OCI-LY1 (cell line): ENCODE measurements around the gene NEK2.

ENCODE experiments used
- H2AFZ ChIP-seq: fragments of 200-600 bp; sonication (generic), shearing (Covaris generic); 2 replicates; pipeline ENCODE4 v1.6.0; 2014; ENCODE audit warnings: antibody characterized with exemption, mild to moderate bottlenecking, low read length
- H3F3A ChIP-seq: fragments of 200-600 bp; sonication (generic), shearing (Covaris generic); 2 replicates; pipeline ENCODE4 v1.6.0; 2014; ENCODE audit warnings: mild to moderate bottlenecking, antibody characterized with exemption, low read length, moderate library complexity; ENCODE audit not compliant: insufficient read depth
- H3K27ac ChIP-seq: fragments of 200-600 bp; sonication (generic); 2 replicates; pipeline ENCODE4 v1.5.1; 2014; ENCODE audit warnings: low read length, mixed run types, mild to moderate bottlenecking, low read depth; ENCODE audit not compliant: poor library complexity, severe bottlenecking
- H3K27me3 ChIP-seq: fragments of 200-600 bp; sonication (generic); 2 replicates; pipeline ENCODE4 v1.6.0; 2014; ENCODE audit warnings: antibody characterized with exemption, mild to moderate bottlenecking, low read length, moderate library complexity; ENCODE audit not compliant: insufficient read depth
- H3K36me3 ChIP-seq: fragments of 200-600 bp; sonication (generic); 2 replicates; pipeline ENCODE4 v1.6.1; 2014; ENCODE audit warnings: mild to moderate bottlenecking, antibody characterized with exemption, low read length, moderate library complexity, mixed read lengths; ENCODE audit not compliant: insufficient read depth
- H3K4me1 ChIP-seq: fragments of 200-600 bp; sonication (generic); 2 replicates; pipeline ENCODE4 v1.5.1; 2014; ENCODE audit warnings: mild to moderate bottlenecking, low read length, moderate library complexity; ENCODE audit not compliant: insufficient read depth, severe bottlenecking
- H3K4me2 ChIP-seq: fragments of 200-600 bp; sonication (generic), shearing (Covaris generic); 2 replicates; pipeline ENCODE4 v1.6.1; 2014; ENCODE audit warnings: low read length
- H3K4me3 ChIP-seq: fragments of 200-600 bp; sonication (generic); 2 replicates; pipeline ENCODE4 v1.5.1; 2014; ENCODE audit warnings: low read length, low read depth, mild to moderate bottlenecking, mixed read lengths; ENCODE audit not compliant: poor library complexity, severe bottlenecking
- H3K79me2 ChIP-seq: fragments of 200-600 bp; shearing (Covaris generic); 2 replicates; pipeline ENCODE4 v1.6.1; 2016; ENCODE audit warnings: mixed run types, low read length, mixed read lengths; ENCODE audit not compliant: insufficient read depth
- H3K9ac ChIP-seq: fragments of 200-600 bp; sonication (generic), shearing (Covaris generic); 2 replicates; pipeline ENCODE4 v1.6.1; 2014; ENCODE audit warnings: mild to moderate bottlenecking, low read length, mixed read lengths
- H3K9me2 ChIP-seq: fragments of 200-600 bp; sonication (generic), shearing (Covaris generic); 2 replicates; pipeline ENCODE4 v1.6.1; 2014; ENCODE audit warnings: low read depth, mild to moderate bottlenecking, low read length, mixed read lengths
- H3K9me3 ChIP-seq: fragments of 200-600 bp; shearing (Covaris generic); 2 replicates; pipeline ENCODE4 v1.6.1; 2014; ENCODE audit warnings: low read length, mixed read lengths
- H4K20me1 ChIP-seq: fragments of 200-600 bp; sonication (generic), shearing (Covaris generic); 2 replicates; pipeline ENCODE4 v1.6.0; 2016; ENCODE audit warnings: mild to moderate bottlenecking, low read length; ENCODE audit not compliant: insufficient read depth
- EZH2 ChIP-seq: fragments of 200-600 bp; sonication (generic), shearing (Covaris generic); IDR thresholded peaks from 2 replicates; pipeline ENCODE4 v1.8.0; 2017; ENCODE audit warnings: borderline replicate concordance, mixed run types, mild to moderate bottlenecking, antibody characterized with exemption, low read length, moderate library complexity, mixed read lengths
- TF ChIP-seq, protein P1 (sequence below): fragments of 200-600 bp; sonication (generic), shearing (Covaris generic); IDR thresholded peaks from 2 replicates; pipeline ENCODE4 v1.5.1; 2017; ENCODE audit warnings: mild to moderate bottlenecking, antibody characterized with exemption, low read length, moderate library complexity, mixed read lengths

Gene NEK2

DNA sequence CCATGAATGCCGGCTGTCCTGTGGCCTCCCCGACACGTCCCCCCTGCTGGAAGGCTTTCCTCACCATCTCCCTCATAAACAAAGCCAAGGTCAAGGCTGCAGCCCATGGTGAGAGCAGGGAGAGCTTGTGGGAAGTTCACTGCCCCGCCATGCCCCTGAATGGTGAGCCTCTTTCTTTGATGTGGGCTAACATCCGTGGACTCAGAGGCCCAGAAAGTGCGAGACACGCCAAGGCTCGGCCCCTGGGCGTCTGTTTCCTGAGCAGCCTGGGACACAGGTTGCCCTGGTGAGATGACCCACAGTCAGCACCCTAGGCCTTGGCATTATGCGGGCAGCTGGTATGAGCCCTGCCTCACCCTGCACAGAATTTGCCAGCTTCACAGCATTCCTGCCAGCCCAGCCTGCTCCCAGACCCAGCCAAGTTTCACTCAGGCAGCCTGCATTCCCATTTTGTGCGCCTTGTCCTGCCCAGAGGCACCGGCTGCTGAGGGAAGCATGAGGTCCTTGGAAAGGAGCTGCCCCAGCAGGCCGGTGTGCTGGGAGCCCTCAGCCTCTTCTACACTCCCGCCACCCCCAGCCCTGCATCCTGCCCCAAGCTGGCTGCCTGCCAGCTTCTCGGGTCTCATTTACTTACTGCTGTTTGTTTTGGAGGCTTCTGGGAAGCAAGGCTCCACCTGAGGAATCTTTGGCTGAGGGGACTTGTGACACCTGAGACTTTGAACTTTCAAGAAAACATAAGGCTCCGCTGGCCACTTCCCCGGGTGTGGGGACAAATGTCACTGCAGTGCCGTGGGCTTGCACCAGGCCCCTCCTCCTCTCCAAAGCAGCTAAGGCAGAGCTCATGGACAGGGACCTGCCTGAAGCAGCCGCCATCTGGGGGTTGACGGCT is 31.9 kb downstream of the NEK2 start:
- no peaks in the 10 kb centered on the region for H3K79me2 ChIP-seq
- H3K4me2 ChIP-seq = peak overlapping the region; percentile 4; the same call in 1 of the 2 replicates
- H3K4me1 ChIP-seq = peaks cover 10% of the 10 kb centered on the region
- H3K27ac ChIP-seq = no peak overlapping the region
- no peak overlapping the region for H2AFZ ChIP-seq
- no peaks in the 10 kb centered on the region for H4K20me1 ChIP-seq
- H3F3A ChIP-seq = no peaks in the 10 kb centered on the region
- H3K9me3 ChIP-seq = no peaks in the 10 kb centered on the region
- H3K4me3 ChIP-seq = no peak overlapping the region
- no peaks in the 10 kb centered on the region for H3K27me3 ChIP-seq
- TF ChIP-seq EZH2 = no peak
- TF ChIP-seq, protein P1, sequence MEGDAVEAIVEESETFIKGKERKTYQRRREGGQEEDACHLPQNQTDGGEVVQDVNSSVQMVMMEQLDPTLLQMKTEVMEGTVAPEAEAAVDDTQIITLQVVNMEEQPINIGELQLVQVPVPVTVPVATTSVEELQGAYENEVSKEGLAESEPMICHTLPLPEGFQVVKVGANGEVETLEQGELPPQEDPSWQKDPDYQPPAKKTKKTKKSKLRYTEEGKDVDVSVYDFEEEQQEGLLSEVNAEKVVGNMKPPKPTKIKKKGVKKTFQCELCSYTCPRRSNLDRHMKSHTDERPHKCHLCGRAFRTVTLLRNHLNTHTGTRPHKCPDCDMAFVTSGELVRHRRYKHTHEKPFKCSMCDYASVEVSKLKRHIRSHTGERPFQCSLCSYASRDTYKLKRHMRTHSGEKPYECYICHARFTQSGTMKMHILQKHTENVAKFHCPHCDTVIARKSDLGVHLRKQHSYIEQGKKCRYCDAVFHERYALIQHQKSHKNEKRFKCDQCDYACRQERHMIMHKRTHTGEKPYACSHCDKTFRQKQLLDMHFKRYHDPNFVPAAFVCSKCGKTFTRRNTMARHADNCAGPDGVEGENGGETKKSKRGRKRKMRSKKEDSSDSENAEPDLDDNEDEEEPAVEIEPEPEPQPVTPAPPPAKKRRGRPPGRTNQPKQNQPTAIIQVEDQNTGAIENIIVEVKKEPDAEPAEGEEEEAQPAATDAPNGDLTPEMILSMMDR = no peak
- no peak overlapping the region for H3K9ac ChIP-seq
- H3K36me3 ChIP-seq = no peaks in the 10 kb centered on the region
- H3K9me2 ChIP-seq = no peaks in the 10 kb centered on the region

DNA sequence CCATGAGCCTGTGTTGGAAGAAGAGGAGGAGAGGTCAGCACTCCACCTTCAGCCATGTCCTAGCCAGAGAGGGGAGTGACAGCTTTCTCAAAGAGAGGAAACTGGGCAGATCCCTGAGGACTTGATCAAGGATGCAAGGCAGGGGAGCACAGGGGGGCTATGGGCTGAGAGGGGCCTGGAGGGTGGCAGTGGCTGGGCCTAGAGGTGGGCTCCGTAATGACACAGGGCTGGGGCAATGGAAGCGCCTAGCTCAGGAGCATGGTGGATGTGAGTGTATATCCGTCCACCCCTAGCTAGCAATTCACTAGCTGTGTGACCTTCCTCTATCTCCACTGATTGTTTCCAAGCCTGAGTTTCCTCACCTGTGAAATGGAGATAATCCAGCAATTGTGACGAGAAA is 32.6 kb downstream of the NEK2 start:
- no peaks in the 10 kb centered on the region for H4K20me1 ChIP-seq
- peaks cover 10% of the 10 kb centered on the region for H3K4me1 ChIP-seq
- no peaks in the 10 kb centered on the region for H3K27me3 ChIP-seq
- no peak overlapping the region for H3K27ac ChIP-seq
- no peak overlapping the region for H3K4me3 ChIP-seq
- no peaks in the 10 kb centered on the region for H3K36me3 ChIP-seq
- no peaks in the 10 kb centered on the region for H3K9me2 ChIP-seq
- no peak for TF ChIP-seq EZH2
- TF ChIP-seq, protein P1 = no peak
- H2AFZ ChIP-seq = no peak overlapping the region
- H3K79me2 ChIP-seq = no peaks in the 10 kb centered on the region
- H3K9ac ChIP-seq = no peak overlapping the region
- H3F3A ChIP-seq = no peaks in the 10 kb centered on the region
- no peaks in the 10 kb centered on the region for H3K9me3 ChIP-seq
- no peak overlapping the region for H3K4me2 ChIP-seq

DNA sequence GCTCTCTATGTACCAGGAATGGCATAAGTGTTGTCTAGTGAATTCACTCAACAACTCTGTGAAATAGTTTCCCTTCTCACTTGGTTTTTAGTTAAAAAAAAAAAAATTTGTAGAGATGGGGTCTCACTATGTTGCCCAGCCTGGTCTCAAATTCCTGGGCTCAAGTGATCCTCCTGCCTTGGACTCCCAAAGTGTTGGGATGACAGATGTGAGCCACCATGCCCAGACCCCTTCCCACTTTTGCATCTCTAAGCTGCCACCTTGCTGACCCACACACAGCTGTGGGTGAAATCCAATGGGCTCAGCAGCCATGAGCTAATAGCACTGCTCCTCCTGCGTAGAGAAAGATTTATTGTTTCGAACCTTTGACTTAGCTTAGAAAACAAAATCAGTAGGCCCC is 33.5 kb downstream of the NEK2 start:
- H3K27me3 ChIP-seq = no peaks in the 10 kb centered on the region
- no peaks in the 10 kb centered on the region for H3K36me3 ChIP-seq
- H4K20me1 ChIP-seq = no peaks in the 10 kb centered on the region
- H3K4me2 ChIP-seq = no peak overlapping the region
- peaks cover 10% of the 10 kb centered on the region for H3K4me1 ChIP-seq
- no peaks in the 10 kb centered on the region for H3F3A ChIP-seq
- no peak overlapping the region for H2AFZ ChIP-seq
- H3K9me3 ChIP-seq = no peaks in the 10 kb centered on the region
- no peak for TF ChIP-seq EZH2
- TF ChIP-seq, protein P1 = no peak
- H3K27ac ChIP-seq = no peak overlapping the region
- H3K9ac ChIP-seq = no peak overlapping the region
- no peaks in the 10 kb centered on the region for H3K79me2 ChIP-seq
- no peak overlapping the region for H3K4me3 ChIP-seq
- no peaks in the 10 kb centered on the region for H3K9me2 ChIP-seq
